Measurements from ENCODE around the gene PWWP2B. TPM values are rescaled to one million over a fixed set of nuclear protein-coding genes. Genes with fewer than 3 reads are reported as not detected.
A peak's percentile ranks its signal among the peaks of the same experiment; 100 is the strongest.

Gene PWWP2B
- total and polyA plus RNA-seq, 7 donors, result 7.7 to 50.8 (median 10.2) TPM

DNA sequence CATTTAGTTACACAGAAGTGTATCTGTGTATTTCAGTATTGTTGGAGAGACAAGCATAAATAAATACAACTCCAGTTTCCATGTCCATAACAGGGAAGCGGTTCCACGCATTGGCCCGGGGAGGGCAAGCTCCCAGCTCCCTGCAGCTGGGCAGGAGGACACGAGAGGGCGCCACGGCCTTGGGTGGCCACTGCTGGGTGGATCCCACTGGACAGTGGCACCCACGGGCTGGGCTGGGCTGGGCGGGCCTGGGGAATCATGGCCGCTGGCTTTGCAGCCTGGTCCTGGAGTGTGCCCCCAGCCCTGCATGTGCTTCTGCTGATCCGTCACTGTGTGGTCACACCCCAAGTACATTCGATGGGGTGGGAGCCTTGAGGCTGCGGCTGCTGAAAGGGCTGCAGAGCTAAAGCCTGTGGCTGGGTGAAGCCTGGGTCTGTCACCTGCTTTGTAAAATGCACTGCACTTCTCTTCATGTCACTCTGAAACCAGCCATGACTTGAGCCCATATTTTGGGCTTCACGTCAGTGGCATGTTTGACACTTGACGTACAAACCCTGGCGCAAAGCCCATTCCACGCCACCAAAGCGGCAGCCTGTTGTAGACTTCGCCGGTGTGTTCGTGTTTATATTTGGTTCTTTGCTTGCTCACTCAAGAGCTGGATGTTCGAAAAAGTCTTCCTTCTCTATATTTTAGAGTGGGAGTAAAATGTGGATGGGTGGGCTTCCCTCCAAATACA, 37.5 kb upstream of the PWWP2B start:
- Histone ChIP-seq H3K9me3 (no peaks in the 10 kb centered on the region), H3K27me3 (no peaks in the 10 kb centered on the region), H3K4me3 (no peak overlapping the region), H3K4me1 (no peaks in the 10 kb centered on the region), H3K27ac (no peak overlapping the region), H3K36me3 (peaks cover 0 to 12% (median 0%) of the 10 kb centered on the region in 4 donors)
- TF ChIP-seq EP300 (IDR thresholded peaks at IDR 0.05) (no peak), POLR2A (IDR thresholded peaks at IDR 0.05) (no peak), POLR2AphosphoS5 (IDR thresholded peaks at IDR 0.05) (no peak)
- TF ChIP-seq, protein P1, sequence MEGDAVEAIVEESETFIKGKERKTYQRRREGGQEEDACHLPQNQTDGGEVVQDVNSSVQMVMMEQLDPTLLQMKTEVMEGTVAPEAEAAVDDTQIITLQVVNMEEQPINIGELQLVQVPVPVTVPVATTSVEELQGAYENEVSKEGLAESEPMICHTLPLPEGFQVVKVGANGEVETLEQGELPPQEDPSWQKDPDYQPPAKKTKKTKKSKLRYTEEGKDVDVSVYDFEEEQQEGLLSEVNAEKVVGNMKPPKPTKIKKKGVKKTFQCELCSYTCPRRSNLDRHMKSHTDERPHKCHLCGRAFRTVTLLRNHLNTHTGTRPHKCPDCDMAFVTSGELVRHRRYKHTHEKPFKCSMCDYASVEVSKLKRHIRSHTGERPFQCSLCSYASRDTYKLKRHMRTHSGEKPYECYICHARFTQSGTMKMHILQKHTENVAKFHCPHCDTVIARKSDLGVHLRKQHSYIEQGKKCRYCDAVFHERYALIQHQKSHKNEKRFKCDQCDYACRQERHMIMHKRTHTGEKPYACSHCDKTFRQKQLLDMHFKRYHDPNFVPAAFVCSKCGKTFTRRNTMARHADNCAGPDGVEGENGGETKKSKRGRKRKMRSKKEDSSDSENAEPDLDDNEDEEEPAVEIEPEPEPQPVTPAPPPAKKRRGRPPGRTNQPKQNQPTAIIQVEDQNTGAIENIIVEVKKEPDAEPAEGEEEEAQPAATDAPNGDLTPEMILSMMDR (IDR thresholded peaks at IDR 0.05), result no peak
- 77 to 78% methylated on average over 21 of the region's 21 CpGs for WGBS, 2 donors
- intact Hi-C loops (cut with DNase I), result no loop called here
- peak; percentile 53 for DNase-seq

DNA sequence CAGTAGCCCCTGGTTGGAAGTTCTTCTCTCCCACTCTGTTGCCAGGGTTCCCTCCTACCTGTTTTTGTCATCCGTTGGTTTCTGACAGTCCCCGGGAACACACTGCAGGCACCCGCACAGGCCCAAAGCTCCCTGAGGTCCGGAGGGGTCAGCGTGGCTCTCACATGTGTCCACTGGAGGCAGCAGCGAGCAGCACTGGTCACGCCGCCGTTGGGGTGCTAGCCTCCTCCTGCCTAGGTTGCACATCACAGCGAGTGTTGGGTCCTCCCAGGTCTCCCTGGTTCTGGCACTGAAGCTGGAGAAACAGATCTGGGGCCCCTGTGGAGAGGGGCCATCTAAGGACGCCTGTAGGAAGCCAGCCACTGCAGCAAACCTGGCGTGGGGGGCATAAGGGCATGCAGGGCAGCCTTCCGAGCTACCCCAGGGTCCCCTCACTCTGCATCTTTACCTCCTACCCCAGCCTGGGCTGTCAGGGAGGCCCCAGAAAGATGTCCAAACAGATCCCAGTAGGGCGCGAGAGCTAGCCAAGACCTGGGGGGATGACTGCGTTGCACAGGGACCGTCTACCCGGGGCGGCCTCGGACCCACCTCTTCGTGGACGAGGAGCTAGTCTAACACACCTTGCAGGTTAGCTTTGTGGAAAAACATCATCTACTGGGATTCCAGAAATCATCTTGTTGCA, 36.1 kb upstream of the PWWP2B start:
- WGBS, 2 donors, result 80 to 81% methylated on average over 22 of the region's 22 CpGs
- H3K27ac ChIP-seq, result no peak overlapping the region
- H3K9me3 ChIP-seq, result no peaks in the 10 kb centered on the region
- no peak for TF ChIP-seq POLR2A (IDR thresholded peaks at IDR 0.05)
- TF ChIP-seq, protein P1 (IDR thresholded peaks at IDR 0.05), result peak in 2 of 4 experiments; percentile 42 to 47
- H3K36me3 ChIP-seq, result peaks cover 4 to 25% (median 6%) of the 10 kb centered on the region in 4 donors
- H3K4me1 ChIP-seq, result no peaks in the 10 kb centered on the region
- intact Hi-C loops (cut with DNase I), result no loop called here
- H3K4me3 ChIP-seq, result no peak overlapping the region
- no peaks in the 10 kb centered on the region for H3K27me3 ChIP-seq
- DNase-seq, result peak; percentile 64

DNA sequence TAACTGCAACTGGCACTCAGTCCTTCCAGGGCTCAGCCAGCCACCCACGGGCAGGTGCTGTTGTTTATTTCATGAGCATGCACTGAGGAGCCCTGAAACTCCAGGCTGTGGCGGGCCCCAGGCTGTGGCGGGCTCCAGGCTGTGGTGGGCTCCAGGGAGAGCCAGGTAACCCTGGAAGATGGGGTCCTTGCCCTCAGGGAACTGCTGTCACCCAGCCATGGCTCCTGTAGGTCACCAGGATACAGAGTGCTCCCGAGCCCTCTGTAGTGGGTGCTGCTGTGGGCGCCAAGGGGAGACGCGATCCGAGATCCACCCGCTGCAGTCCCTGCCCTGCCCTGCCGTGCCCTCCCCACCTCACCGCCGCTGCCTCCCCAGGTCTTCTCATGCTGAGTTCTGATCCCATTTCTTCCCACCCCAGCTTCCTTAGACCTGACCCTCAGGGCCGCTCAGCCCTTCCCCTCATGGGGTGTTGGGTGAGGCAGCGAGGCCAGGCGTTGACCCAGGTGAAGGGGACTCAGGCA, 35.4 kb upstream of the PWWP2B start:
- DNase-seq, result peak; percentile 51
- 96 to 98% methylated on average over 15 of the region's 15 CpGs for WGBS, 2 donors
- Histone ChIP-seq H3K36me3 (peaks cover 10 to 32% (median 12%) of the 10 kb centered on the region in 4 donors), H3K4me3 (no peak overlapping the region), H3K27me3 (no peaks in the 10 kb centered on the region), H3K27ac (no peak overlapping the region), H3K4me1 (no peaks in the 10 kb centered on the region), H3K9me3 (no peaks in the 10 kb centered on the region)
- TF ChIP-seq POLR2AphosphoS5 (IDR thresholded peaks at IDR 0.05) (no peak), POLR2A (IDR thresholded peaks at IDR 0.05) (no peak)
- intact Hi-C loops (cut with DNase I), result no loop called here

DNA sequence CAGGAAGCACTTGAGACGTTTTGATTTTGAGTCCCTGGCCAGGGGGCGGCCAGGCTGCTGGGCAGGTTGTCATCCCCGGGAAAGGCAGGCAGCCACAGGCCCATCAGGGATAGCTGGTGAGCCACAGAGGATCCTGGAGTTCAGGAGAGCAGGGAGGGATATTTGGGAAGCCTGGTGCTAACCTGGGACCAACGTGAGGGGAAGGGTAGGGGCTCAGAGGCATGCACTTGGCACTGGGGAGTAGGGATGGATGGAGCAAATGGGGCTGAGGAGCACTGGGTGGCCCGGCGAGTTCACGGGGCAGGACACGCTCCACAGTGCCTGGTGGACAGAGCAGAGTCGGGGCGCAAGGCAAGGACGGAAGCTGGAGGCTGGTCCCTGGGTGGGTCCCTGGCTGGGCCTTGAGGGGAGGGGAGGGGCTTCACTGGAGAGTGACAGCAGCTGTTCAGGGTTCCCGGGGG, 34.8 kb upstream of the PWWP2B start:
- H3K9me3 ChIP-seq, result no peaks in the 10 kb centered on the region
- no peak overlapping the region for H3K27ac ChIP-seq
- 89 to 93% methylated on average over 12 of the region's 12 CpGs for WGBS, 2 donors
- no peak for TF ChIP-seq EP300 (IDR thresholded peaks at IDR 0.05)
- TF ChIP-seq POLR2AphosphoS5 (IDR thresholded peaks at IDR 0.05), result no peak
- TF ChIP-seq POLR2A (IDR thresholded peaks at IDR 0.05), result no peak
- TF ChIP-seq, protein P1 (IDR thresholded peaks at IDR 0.05), result no peak
- no peak overlapping the region for H3K4me3 ChIP-seq
- no peaks in the 10 kb centered on the region for H3K27me3 ChIP-seq
- intact Hi-C loops (cut with DNase I), result no loop called here
- peaks cover 10 to 38% (median 14%) of the 10 kb centered on the region in 4 donors for H3K36me3 ChIP-seq
- peak; percentile 42 for DNase-seq
- H3K4me1 ChIP-seq, result no peaks in the 10 kb centered on the region

DNA sequence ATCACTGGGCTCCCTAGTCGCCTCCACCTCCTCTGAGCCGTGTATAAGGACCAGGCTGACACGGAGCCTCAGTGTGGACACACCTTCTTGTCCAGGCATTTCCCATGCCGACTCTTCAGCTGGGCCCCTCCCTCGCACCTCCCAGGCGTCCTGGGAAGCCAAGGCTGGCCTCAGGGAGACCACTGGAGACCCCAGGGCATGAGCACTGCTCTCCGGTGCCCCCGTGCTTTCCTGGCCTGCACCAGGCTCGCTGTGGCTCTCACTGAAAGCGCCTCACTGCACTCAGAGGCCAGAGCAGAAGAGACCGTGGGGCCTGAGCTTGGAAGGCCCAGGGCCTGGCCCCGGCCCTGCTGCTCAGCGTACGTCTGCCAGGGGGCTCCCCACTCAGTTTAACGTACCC, 33.6 kb upstream of the PWWP2B start:
- Histone ChIP-seq H3K4me1 (no peaks in the 10 kb centered on the region), H3K36me3 (peaks cover 10 to 41% (median 14%) of the 10 kb centered on the region in 4 donors), H3K27me3 (no peaks in the 10 kb centered on the region), H3K9me3 (no peaks in the 10 kb centered on the region), H3K27ac (no peak overlapping the region), H3K4me3 (no peak overlapping the region)
- peak; percentile 54 for DNase-seq
- TF ChIP-seq EP300 (IDR thresholded peaks at IDR 0.05), result no peak
- no peak for TF ChIP-seq POLR2A (IDR thresholded peaks at IDR 0.05)
- TF ChIP-seq, protein P1 (IDR thresholded peaks at IDR 0.05), result no peak
- no peak for TF ChIP-seq POLR2AphosphoS5 (IDR thresholded peaks at IDR 0.05)
- intact Hi-C loops (cut with DNase I), result no loop called here
- 91 to 92% methylated on average over 15 of the region's 15 CpGs for WGBS, 2 donors

Measured in sigmoid colon (tissue), 7 donors.